GM19023 (cell line): ENCODE results near the gene PMS1.
"Not testable (repeated sequence)": the region's sequence is repeated elsewhere in the genome, so short reads cannot be mapped to it uniquely, and the experiment has no call there.

Source experiments
- ATAC-seq: cut with Tn5 transposase; IDR thresholded peaks from one replicate; pipeline ENCODE4 v1.9.1; 2021; ENCODE audit warnings: mild to moderate bottlenecking, moderate library complexity; ENCODE audit not compliant: unreplicated experiment

Gene PMS1

GRCh38 chr2:189860161-189860560 lies 75.9 kb downstream of the PMS1 start:
- ATAC-seq: no peak

GRCh38 chr2:189862751-189863150 lies 78.5 kb downstream of the PMS1 start:
- no peak for ATAC-seq

GRCh38 chr2:189865826-189866225 lies 81.6 kb downstream of the PMS1 start:
- ATAC-seq: no peak

- no peak for ATAC-seq
Observed at GRCh38 chr2:189866296-189866695, 82.0 kb downstream of the PMS1 start.

GRCh38 chr2:189868896-189869295 lies 84.6 kb downstream of the PMS1 start:
- ATAC-seq: no peak

GRCh38 chr2:189870381-189871085 lies 86.3 kb downstream of the PMS1 start:
- no peak for ATAC-seq

GRCh38 chr2:189873696-189874095 lies 89.4 kb downstream of the PMS1 start:
- ATAC-seq: no peak

GRCh38 chr2:189874586-189875320 lies 90.5 kb downstream of the PMS1 start:
- no peak for ATAC-seq

- ATAC-seq: no peak
Observed at GRCh38 chr2:189876271-189876670, 92.0 kb downstream of the PMS1 start.

GRCh38 chr2:189879716-189880081 lies 95.4 kb downstream of the PMS1 start:
- no peak for ATAC-seq

GRCh38 chr2:189880429-189880828 lies 96.2 kb downstream of the PMS1 start:
- no peak for ATAC-seq

GRCh38 chr2:189880832-189881492 lies 96.7 kb downstream of the PMS1 start:
- no peak for ATAC-seq

- ATAC-seq: no peak
Observed at GRCh38 chr2:189885368-189885767, 101.1 kb downstream of the PMS1 start.

GRCh38 chr2:189892546-189893294 lies 108.5 kb downstream of the PMS1 start:
- ATAC-seq: not testable (repeated sequence)

- no peak for ATAC-seq
Observed at GRCh38 chr2:189896809-189897208, 112.6 kb downstream of the PMS1 start.

- ATAC-seq: no peak
Observed at GRCh38 chr2:189899101-189899500, 114.9 kb downstream of the PMS1 start.

- no peak for ATAC-seq
Observed at GRCh38 chr2:189900726-189901125, 116.5 kb downstream of the PMS1 start.

GRCh38 chr2:189901664-189902063 lies 117.4 kb downstream of the PMS1 start:
- no peak for ATAC-seq

GRCh38 chr2:189913821-189914220 lies 129.6 kb downstream of the PMS1 start:
- ATAC-seq: no peak

GRCh38 chr2:189916651-189917050 lies 132.4 kb downstream of the PMS1 start:
- ATAC-seq: no peak
